ENCODE data around the gene KRT73. TPM values are rescaled to one million over a fixed set of nuclear protein-coding genes. Genes with fewer than 3 reads are reported as not detected.

The KRT73 gene
- polyA plus RNA-seq, 1 experiment = not detected

DNA sequence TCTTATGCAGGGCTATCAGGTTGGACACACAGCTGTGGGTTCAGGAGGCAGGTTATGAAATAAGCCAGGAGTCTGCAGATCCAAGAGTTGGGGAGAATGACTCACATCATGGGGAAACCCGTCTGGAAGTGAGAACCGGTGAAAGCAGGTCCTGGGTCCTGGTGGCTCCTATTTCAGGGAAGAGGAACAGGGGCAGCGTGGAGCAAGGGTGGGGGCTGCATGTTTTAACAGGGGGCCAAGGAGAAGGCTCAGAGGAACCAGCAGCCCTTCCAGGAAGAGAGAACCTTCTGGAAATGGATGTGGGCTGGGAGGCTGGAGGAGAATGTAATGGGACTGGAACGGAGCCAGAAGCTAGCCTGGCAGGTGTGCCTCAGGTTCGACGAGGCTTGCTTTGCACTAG is 36.9 kb downstream of the KRT73 start:
- TF ChIP-seq, protein P1, sequence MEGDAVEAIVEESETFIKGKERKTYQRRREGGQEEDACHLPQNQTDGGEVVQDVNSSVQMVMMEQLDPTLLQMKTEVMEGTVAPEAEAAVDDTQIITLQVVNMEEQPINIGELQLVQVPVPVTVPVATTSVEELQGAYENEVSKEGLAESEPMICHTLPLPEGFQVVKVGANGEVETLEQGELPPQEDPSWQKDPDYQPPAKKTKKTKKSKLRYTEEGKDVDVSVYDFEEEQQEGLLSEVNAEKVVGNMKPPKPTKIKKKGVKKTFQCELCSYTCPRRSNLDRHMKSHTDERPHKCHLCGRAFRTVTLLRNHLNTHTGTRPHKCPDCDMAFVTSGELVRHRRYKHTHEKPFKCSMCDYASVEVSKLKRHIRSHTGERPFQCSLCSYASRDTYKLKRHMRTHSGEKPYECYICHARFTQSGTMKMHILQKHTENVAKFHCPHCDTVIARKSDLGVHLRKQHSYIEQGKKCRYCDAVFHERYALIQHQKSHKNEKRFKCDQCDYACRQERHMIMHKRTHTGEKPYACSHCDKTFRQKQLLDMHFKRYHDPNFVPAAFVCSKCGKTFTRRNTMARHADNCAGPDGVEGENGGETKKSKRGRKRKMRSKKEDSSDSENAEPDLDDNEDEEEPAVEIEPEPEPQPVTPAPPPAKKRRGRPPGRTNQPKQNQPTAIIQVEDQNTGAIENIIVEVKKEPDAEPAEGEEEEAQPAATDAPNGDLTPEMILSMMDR (IDR thresholded peaks at IDR 0.05; ENCODE audit: insufficient read depth, low read depth, low read length) = no peak
- DNase-seq (ENCODE audit: low read depth) = no peak
- peaks cover 15% of the 10 kb centered on the region for H3K27me3 ChIP-seq (ENCODE audit: control insufficient read depth, insufficient read depth, low read length)
- no peaks in the 10 kb centered on the region for H3K36me3 ChIP-seq (ENCODE audit: control insufficient read depth, insufficient read depth, low read length)
- H3K4me3 ChIP-seq (ENCODE audit: low read depth, low read length) = no peak overlapping the region
- POLR2A ChIA-PET = no interaction called here
- CTCF ChIA-PET = interaction anchor here (0.6 to 17.2 kb wide), 12 partner anchors 8 to 424 kb away, joined by 3 to 283 read pairs (median 5); partner anchors contain the start of gene KRT74

DNA sequence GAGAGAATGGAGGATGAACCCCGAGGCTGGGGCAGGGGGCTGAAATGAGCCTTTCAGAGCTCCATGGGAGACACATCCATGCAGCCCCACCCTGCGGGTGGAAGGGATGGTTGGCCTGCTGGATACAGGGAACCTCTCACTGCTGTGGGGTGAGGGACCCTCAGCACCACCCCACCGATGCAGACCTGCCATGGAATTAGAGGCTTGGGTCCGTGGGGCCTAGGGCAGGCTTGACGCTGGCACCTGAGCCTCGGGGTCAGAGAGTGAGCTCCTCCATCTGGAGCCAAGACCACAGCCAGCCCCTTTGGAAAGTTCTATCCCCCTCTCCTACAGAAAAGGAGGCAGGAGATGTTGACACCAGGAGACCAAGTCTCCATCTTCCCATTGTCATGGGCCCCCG is 37.3 kb downstream of the KRT73 start:
- ChIA-PET POLR2A (no interaction called here), CTCF (interaction anchor here (0.6 to 17.2 kb wide), 7 partner anchors 8 to 412 kb away, joined by 3 to 283 read pairs (median 10); no protein-coding TSS in a partner anchor)
- no peak overlapping the region for H3K4me3 ChIP-seq (ENCODE audit: low read depth, low read length)
- peaks cover 17% of the 10 kb centered on the region for H3K27me3 ChIP-seq (ENCODE audit: control insufficient read depth, insufficient read depth, low read length)
- TF ChIP-seq, protein P1 (IDR thresholded peaks at IDR 0.05; ENCODE audit: insufficient read depth, low read depth, low read length) = no peak
- no peak for DNase-seq (ENCODE audit: low read depth)
- H3K36me3 ChIP-seq (ENCODE audit: control insufficient read depth, insufficient read depth, low read length) = no peaks in the 10 kb centered on the region

DNA sequence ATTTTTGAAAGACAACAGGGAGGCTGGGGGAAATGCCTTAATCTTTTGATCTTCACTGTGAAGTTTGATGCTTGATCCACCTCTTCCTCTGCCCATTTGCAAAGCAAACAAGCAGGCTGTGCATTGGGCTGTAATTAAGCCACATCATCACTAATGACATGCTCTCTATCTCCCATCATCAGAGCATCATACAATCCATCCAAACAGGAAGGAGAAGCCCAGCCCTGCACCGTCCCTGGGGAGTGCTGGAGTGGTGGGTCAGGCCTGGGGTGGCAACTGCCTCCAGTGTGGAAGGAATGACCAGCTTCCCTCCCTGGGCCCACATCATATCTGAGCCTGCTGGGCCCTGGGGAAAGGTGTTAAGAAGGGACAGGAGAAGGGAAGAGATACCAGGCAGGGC is 37.9 kb downstream of the KRT73 start:
- Histone ChIP-seq H3K27me3 (ENCODE audit: control insufficient read depth, insufficient read depth, low read length) (peaks cover 15% of the 10 kb centered on the region), H3K4me3 (ENCODE audit: low read depth, low read length) (no peak overlapping the region), H3K36me3 (ENCODE audit: control insufficient read depth, insufficient read depth, low read length) (no peaks in the 10 kb centered on the region)
- TF ChIP-seq, protein P1 (IDR thresholded peaks at IDR 0.05; ENCODE audit: insufficient read depth, low read depth, low read length) = no peak
- DNase-seq (ENCODE audit: low read depth) = no peak
- CTCF ChIA-PET = interaction anchor here (0.7 to 17.2 kb wide), 6 partner anchors 9 to 299 kb away, joined by 3 to 283 read pairs (median 26); no protein-coding TSS in a partner anchor
- POLR2A ChIA-PET = no interaction called here

DNA sequence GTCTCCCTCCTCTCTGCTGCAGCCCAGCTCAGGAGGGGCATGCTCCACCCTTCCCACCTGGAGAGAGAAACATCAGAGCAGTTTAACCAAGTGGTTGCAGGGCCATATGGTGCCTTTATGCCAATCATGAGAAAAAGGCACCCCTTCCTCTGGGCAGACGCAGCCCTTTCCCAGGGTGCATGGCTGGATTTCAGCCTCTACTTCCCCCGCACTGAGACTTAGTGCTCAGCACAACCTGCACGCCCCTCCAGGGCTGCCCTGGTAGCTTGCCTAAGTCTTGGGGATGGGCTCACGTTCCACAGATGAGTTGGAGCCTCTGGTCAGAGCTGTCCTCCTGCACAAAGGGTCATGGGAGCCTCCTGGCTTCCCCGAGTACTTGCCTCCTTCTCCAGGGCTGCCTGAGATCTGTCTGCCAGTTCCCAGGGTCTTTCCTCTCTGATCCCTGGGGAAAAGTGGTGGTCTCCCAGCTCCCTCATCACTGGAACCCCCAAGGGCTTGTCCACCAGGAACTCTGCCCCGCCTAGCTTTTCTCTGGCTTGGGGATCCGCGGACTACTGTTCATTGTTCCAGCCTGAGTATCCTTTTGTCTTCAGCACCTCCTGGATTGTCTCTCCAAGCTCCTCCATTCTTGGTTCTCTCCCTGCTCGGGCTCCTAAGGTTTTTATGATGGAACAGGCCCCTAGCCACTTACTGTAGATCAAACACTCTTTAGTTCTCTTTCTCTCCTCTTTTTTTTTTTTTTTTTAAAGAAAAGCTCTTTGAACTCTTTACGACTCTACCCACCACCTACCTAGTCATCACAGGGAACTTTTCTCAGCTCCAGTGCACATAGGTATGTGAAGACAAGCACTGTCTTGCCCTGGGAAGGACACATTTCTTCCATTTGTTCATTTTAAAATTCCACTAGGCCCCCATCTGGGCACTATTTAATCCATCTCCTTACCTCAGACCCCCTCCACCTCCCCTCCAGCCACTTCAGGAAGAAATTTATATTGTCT is 38.6 kb downstream of the KRT73 start:
- TF ChIP-seq, protein P1 (IDR thresholded peaks at IDR 0.05; ENCODE audit: insufficient read depth, low read depth, low read length) = no peak
- ChIA-PET CTCF (interaction anchor here (0.8 to 17.2 kb wide), 4 partner anchors 200 to 300 kb away, joined by 3 to 283 read pairs (median 6); no protein-coding TSS in a partner anchor), POLR2A (no interaction called here)
- H3K36me3 ChIP-seq (ENCODE audit: control insufficient read depth, insufficient read depth, low read length) = no peaks in the 10 kb centered on the region
- H3K27me3 ChIP-seq (ENCODE audit: control insufficient read depth, insufficient read depth, low read length) = peaks cover 13% of the 10 kb centered on the region
- no peak overlapping the region for H3K4me3 ChIP-seq (ENCODE audit: low read depth, low read length)
- no peak for DNase-seq (ENCODE audit: low read depth)

DNA sequence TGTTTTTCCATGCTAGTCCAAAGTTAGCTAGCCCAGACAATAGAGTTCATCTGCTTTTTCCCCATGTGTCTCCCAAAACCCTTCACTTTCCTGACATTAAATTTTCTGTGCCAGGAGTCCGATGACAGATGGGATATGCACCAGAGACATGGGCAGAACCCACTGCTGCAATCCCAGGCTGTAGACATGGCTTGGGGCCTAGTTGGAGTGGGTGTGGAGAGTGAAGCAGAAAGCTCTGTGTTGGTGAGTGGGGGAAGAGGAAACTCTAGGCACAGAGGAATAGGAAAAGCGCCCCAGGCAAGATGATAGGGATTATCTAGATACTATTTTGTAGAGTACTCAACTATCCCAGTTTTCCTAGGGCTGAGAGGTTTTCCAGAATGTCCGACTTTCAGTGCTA is 39.9 kb downstream of the KRT73 start:
- CTCF ChIA-PET = interaction anchor here (17.2 kb wide), 1 partner anchor 301 kb away, joined by 283 read pairs; no protein-coding TSS in a partner anchor
- POLR2A ChIA-PET = no interaction called here
- no peak for DNase-seq (ENCODE audit: low read depth)
- no peaks in the 10 kb centered on the region for H3K36me3 ChIP-seq (ENCODE audit: control insufficient read depth, insufficient read depth, low read length)
- no peak overlapping the region for H3K4me3 ChIP-seq (ENCODE audit: low read depth, low read length)
- peaks cover 10% of the 10 kb centered on the region for H3K27me3 ChIP-seq (ENCODE audit: control insufficient read depth, insufficient read depth, low read length)
- TF ChIP-seq, protein P1 (IDR thresholded peaks at IDR 0.05; ENCODE audit: insufficient read depth, low read depth, low read length) = no peak

All from BJ (cell line).